GM23338 (cell line): ENCODE measurements around the gene ADRA1B. TPM values are rescaled to one million over a fixed set of nuclear protein-coding genes. Genes with fewer than 3 reads are reported as not detected.
A peak's percentile ranks its signal among the peaks of the same experiment; 100 is the strongest.

ENCODE experiments used
- ATAC-seq: fragments of 200-7000 bp; cut with Tn5 transposase; 3 replicates; pipeline ENCODE4 v1.9.1; 2020
- DNase-seq: peaks from one replicate; pipeline ENCODE4 v3.0.0-alpha.2; 2015; ENCODE audit warnings: low spot score
- H2AFZ ChIP-seq: fragments of 200-600 bp; sonication (generic); 2 replicates; pipeline ENCODE4 v1.8.0; 2016; ENCODE audit warnings: antibody characterized with exemption, mild to moderate bottlenecking, moderate library complexity
- H3F3A ChIP-seq: fragments of 200-600 bp; sonication (generic); replicated peaks from 2 replicates; pipeline ENCODE4 v1.8.0; 2017; ENCODE audit warnings: antibody characterized with exemption, mixed run types, low read depth
- H3K27ac ChIP-seq: fragments of 200-600 bp; sonication (generic); 2 replicates; pipeline ENCODE4 v1.6.1; 2016; ENCODE audit warnings: low read depth
- H3K27me3 ChIP-seq: fragments of 200-600 bp; sonication (generic); 2 replicates; pipeline ENCODE4 v1.8.0; 2016; ENCODE audit warnings: mild to moderate bottlenecking, mixed run types, moderate library complexity; ENCODE audit not compliant: insufficient read depth
- H3K36me3 ChIP-seq: fragments of 200-600 bp; sonication (generic); 2 replicates; pipeline ENCODE4 v1.8.0; 2016; ENCODE audit warnings: mild to moderate bottlenecking; ENCODE audit not compliant: insufficient read depth
- H3K4me1 ChIP-seq: fragments of 200-600 bp; sonication (generic); 2 replicates; pipeline ENCODE4 v1.8.0; 2016; ENCODE audit warnings: mild to moderate bottlenecking, moderate library complexity; ENCODE audit not compliant: insufficient read depth
- H3K4me2 ChIP-seq: fragments of 200-600 bp; sonication (generic); 2 replicates; pipeline ENCODE4 v1.7.1; 2017; ENCODE audit warnings: mixed run types
- H3K4me3 ChIP-seq: fragments of 200-600 bp; sonication (generic); 2 replicates; pipeline ENCODE4 v1.6.1; 2016; ENCODE audit warnings: mixed run types
- H3K79me2 ChIP-seq: fragments of 200-600 bp; sonication (generic); replicated peaks from 2 replicates; pipeline ENCODE4 v1.8.0; 2017; ENCODE audit warnings: mild to moderate bottlenecking; ENCODE audit not compliant: insufficient read depth
- H3K9me2 ChIP-seq: fragments of 200-600 bp; sonication (generic); 2 replicates; pipeline ENCODE4 v1.8.0; 2017; ENCODE audit not compliant: insufficient read depth
- H4K20me1 ChIP-seq: fragments of 200-600 bp; sonication (generic); replicated peaks from 2 replicates; pipeline ENCODE4 v1.8.0; 2017; ENCODE audit warnings: mild to moderate bottlenecking; ENCODE audit not compliant: insufficient read depth
- H3K27ac Mint-ChIP-seq: 2 replicates; pipeline ENCODE4 v1.8.0; 2020; ENCODE audit warnings: inconsistent platforms, mild to moderate bottlenecking, moderate library complexity, mixed read lengths
- H3K27me3 Mint-ChIP-seq: 3 replicates; pipeline ENCODE4 v1.8.0; 2022; ENCODE audit warnings: low read depth, mild to moderate bottlenecking, moderate library complexity, mixed read lengths, inconsistent platforms; ENCODE audit not compliant: insufficient read depth, poor library complexity
- H3K36me3 Mint-ChIP-seq: 3 replicates; pipeline ENCODE4 v1.8.0; 2021; ENCODE audit warnings: low read depth, mild to moderate bottlenecking, inconsistent platforms, moderate library complexity, mixed read lengths
- H3K4me1 Mint-ChIP-seq: 3 replicates; pipeline ENCODE4 v1.8.0; 2020; ENCODE audit warnings: mild to moderate bottlenecking, inconsistent platforms, mixed read lengths
- H3K4me3 Mint-ChIP-seq: 3 replicates; pipeline ENCODE4 v1.8.0; 2021; ENCODE audit warnings: moderate library complexity, mild to moderate bottlenecking, inconsistent platforms, mixed read lengths
- H3K9me3 Mint-ChIP-seq: 3 replicates; pipeline ENCODE4 v1.8.0; 2020; ENCODE audit warnings: moderate library complexity, mild to moderate bottlenecking, inconsistent platforms, mixed read lengths
- polyA plus RNA-seq: library from polyadenylated mRNA; unstranded; fragments of >200 nt; fragmentation: Nextera tagmentation; extraction: Ambion mirVana; gene quantifications from 2 replicates; pipeline ENCODE4 v1.2.1, GENCODE V29; 2016
- small RNA-seq: library from RNA; depleted of rRNA; stranded (forward); fragments of <200 nt; gene quantifications from one replicate; pipeline ENCODE3, GENCODE V24; 2014; ENCODE audit warnings: low replicate concordance
- total RNA-seq: library from RNA; depleted of rRNA; stranded (reverse); fragments of >200 nt; shearing (Covaris generic); gene quantifications from 2 replicates; pipeline ENCODE4 v1.2.3, GENCODE V29; 2014; rRNA removed
- TF ChIP-seq, protein P1 (sequence below): fragments of 250-450 bp; sonication (Bioruptor Pico); IDR thresholded peaks from 2 replicates; pipeline ENCODE4 v1.5.0; 2020; ENCODE audit warnings: mild to moderate bottlenecking, moderate library complexity
- TF ChIP-seq, protein P2 (sequence below), 2 experiments: fragments of 200-600 bp in 1 of 2; sonication (generic) in 1 of 2; conservative IDR thresholded peaks; 2 replicates each; pipeline versions ENCODE4 v1.5.1 to v1.6.1; 2016 to 2017; ENCODE audit warnings: antibody characterized with exemption in 2 of 2, low read depth in 2 of 2, mild to moderate bottlenecking in 2 of 2, moderate library complexity in 1 of 2

ADRA1B gene
- total and polyA plus RNA-seq, 2 experiments from 2014 or later, result not detected

DNA sequence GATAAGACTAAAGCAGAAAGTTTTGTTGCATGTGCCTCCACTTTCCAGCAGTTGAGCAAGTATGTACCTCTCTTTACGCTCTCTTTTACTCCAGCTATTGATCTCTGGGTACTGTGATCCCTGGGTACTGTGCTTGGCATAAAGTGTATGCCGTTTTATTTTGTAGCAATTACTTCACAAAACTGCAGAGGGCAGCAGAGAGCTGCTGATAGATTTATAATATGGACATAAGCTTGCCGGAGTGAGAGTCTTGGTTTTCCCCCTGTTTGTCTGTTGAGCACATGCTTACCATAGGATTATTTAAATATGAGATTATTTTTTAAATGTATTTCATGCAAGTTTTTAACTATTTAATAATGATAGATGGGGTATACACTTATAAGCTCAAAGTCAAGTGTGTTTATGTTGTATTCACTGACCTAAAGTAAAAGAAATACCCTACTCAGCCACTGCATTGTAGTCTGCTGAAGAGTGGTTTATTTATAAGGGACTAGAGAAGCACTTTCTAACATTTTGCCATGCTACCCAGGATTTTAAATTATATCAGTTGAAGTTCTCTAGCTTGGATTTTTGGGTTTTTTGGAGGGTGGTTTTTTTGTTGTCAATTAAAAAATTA lies 105.7 kb downstream of the ADRA1B start:
- H3K36me3 ChIP-seq, result no peaks in the 10 kb centered on the region; the same call in 1 of the 2 replicates
- H3K27ac Mint-ChIP-seq, result no peak overlapping the region

More for the DNA sequence above, 105.7 kb downstream of the ADRA1B start:
- no peak overlapping the region for H2AFZ ChIP-seq
- no peak overlapping the region for H3K4me3 ChIP-seq
- peaks cover 77% of the 10 kb centered on the region for H3K79me2 ChIP-seq
- ATAC-seq (peak; percentile 92), DNase-seq (peak; percentile 77)
- Mint-ChIP-seq H3K36me3 (peaks cover 23% of the 10 kb centered on the region), H3K4me3 (no peak overlapping the region), H3K9me3 (no peaks in the 10 kb centered on the region), H3K27me3 (peaks cover 2% of the 10 kb centered on the region), H3K4me1 (peaks cover 8% of the 10 kb centered on the region)
- no peaks in the 10 kb centered on the region for H3K27me3 ChIP-seq
- no peaks in the 10 kb centered on the region; the same call in none of the 2 replicates for H4K20me1 ChIP-seq
- H3K27ac ChIP-seq, result no peak overlapping the region
- H3F3A ChIP-seq, result 0 out of 2 replicates have a peak, but pooled peaks cover 3% of the 10 kb centered on the region
- H3K4me1 ChIP-seq, result no peaks in the 10 kb centered on the region
- TF ChIP-seq, protein P1, sequence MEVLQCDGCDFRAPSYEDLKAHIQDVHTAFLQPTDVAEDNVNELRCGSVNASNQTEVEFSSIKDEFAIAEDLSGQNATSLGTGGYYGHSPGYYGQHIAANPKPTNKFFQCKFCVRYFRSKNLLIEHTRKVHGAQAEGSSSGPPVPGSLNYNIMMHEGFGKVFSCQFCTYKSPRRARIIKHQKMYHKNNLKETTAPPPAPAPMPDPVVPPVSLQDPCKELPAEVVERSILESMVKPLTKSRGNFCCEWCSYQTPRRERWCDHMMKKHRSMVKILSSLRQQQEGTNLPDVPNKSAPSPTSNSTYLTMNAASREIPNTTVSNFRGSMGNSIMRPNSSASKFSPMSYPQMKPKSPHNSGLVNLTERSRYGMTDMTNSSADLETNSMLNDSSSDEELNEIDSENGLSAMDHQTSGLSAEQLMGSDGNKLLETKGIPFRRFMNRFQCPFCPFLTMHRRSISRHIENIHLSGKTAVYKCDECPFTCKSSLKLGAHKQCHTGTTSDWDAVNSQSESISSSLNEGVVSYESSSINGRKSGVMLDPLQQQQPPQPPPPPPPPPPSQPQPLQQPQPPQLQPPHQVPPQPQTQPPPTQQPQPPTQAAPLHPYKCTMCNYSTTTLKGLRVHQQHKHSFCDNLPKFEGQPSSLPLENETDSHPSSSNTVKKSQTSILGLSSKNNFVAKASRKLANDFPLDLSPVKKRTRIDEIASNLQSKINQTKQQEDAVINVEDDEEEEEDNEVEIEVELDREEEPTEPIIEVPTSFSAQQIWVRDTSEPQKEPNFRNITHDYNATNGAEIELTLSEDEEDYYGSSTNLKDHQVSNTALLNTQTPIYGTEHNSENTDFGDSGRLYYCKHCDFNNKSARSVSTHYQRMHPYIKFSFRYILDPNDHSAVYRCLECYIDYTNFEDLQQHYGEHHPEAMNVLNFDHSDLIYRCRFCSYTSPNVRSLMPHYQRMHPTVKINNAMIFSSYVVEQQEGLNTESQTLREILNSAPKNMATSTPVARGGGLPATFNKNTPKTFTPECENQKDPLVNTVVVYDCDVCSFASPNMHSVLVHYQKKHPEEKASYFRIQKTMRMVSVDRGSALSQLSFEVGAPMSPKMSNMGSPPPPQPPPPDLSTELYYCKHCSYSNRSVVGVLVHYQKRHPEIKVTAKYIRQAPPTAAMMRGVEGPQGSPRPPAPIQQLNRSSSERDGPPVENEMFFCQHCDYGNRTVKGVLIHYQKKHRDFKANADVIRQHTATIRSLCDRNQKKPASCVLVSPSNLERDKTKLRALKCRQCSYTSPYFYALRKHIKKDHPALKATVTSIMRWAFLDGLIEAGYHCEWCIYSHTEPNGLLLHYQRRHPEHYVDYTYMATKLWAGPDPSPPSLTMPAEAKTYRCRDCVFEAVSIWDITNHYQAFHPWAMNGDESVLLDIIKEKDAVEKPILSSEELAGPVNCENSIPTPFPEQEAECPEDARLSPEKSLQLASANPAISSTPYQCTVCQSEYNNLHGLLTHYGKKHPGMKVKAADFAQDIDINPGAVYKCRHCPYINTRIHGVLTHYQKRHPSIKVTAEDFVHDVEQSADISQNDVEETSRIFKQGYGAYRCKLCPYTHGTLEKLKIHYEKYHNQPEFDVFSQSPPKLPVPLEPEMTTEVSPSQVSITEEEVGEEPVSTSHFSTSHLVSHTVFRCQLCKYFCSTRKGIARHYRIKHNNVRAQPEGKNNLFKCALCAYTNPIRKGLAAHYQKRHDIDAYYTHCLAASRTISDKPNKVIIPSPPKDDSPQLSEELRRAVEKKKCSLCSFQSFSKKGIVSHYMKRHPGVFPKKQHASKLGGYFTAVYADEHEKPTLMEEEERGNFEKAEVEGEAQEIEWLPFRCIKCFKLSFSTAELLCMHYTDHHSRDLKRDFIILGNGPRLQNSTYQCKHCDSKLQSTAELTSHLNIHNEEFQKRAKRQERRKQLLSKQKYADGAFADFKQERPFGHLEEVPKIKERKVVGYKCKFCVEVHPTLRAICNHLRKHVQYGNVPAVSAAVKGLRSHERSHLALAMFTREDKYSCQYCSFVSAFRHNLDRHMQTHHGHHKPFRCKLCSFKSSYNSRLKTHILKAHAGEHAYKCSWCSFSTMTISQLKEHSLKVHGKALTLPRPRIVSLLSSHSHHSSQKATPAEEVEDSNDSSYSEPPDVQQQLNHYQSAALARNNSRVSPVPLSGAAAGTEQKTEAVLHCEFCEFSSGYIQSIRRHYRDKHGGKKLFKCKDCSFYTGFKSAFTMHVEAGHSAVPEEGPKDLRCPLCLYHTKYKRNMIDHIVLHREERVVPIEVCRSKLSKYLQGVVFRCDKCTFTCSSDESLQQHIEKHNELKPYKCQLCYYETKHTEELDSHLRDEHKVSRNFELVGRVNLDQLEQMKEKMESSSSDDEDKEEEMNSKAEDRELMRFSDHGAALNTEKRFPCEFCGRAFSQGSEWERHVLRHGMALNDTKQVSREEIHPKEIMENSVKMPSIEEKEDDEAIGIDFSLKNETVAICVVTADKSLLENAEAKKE (CRISPR knock-in tag), result no peak
- TF ChIP-seq, protein P2, sequence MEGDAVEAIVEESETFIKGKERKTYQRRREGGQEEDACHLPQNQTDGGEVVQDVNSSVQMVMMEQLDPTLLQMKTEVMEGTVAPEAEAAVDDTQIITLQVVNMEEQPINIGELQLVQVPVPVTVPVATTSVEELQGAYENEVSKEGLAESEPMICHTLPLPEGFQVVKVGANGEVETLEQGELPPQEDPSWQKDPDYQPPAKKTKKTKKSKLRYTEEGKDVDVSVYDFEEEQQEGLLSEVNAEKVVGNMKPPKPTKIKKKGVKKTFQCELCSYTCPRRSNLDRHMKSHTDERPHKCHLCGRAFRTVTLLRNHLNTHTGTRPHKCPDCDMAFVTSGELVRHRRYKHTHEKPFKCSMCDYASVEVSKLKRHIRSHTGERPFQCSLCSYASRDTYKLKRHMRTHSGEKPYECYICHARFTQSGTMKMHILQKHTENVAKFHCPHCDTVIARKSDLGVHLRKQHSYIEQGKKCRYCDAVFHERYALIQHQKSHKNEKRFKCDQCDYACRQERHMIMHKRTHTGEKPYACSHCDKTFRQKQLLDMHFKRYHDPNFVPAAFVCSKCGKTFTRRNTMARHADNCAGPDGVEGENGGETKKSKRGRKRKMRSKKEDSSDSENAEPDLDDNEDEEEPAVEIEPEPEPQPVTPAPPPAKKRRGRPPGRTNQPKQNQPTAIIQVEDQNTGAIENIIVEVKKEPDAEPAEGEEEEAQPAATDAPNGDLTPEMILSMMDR (conservative IDR thresholded peaks at IDR 0.05; ENCODE audit: low read depth in 2 of 2), result peak; percentile 76 to 90
- H3K4me2 ChIP-seq, result no peak overlapping the region
- no peaks in the 10 kb centered on the region for H3K9me2 ChIP-seq

Small RNA genes within 50 kb of the gene (small RNA-seq; reads per million reads assigned to genes)
- not detected for gene RF00019

Other genes starting within 250 kb of the ADRA1B start
- 48.9 and 51.5 TPM in 2 replicates for gene TTC1, start 92.7 kb downstream of the ADRA1B start, total RNA-seq
- 115 and 131 TPM in 2 replicates for gene TTC1, start 92.7 kb downstream of the ADRA1B start, polyA plus RNA-seq
- 60.5 and 81.6 TPM in 2 replicates for gene PWWP2A, start 203.0 kb downstream of the ADRA1B start, total RNA-seq
- 48.7 and 51.5 TPM in 2 replicates for gene PWWP2A, start 203.0 kb downstream of the ADRA1B start, polyA plus RNA-seq